Activated naive CD8-positive, alpha-beta T cell treated with anti-CD3 and anti-CD28 coated beads, Interleukin-2, amount 50 U/mL, for 24 hours (primary cell): Measurements from ENCODE around the gene C17orf107.
"Not testable (repeated sequence)": the region's sequence is repeated elsewhere in the genome, so short reads cannot be mapped to it uniquely, and the experiment has no call there.

ENCODE experiments used
- ATAC-seq: fragments of 150-1000 bp; cut with Tn5 transposase; one replicate; pipeline ENCODE4 v1.10.0; 2021
- DNase-seq: peaks from one replicate; pipeline ENCODE4 v3.0.0; 2021
- H3K27ac Mint-ChIP-seq: one replicate; pipeline ENCODE4 v1.8.0; 2021; ENCODE audit warnings: mild to moderate bottlenecking, mixed read lengths
- H3K27me3 Mint-ChIP-seq: one replicate; pipeline ENCODE4 v1.8.0; 2021; ENCODE audit warnings: mixed read lengths
- H3K36me3 Mint-ChIP-seq: one replicate; pipeline ENCODE4 v1.8.0; 2021; ENCODE audit warnings: low read depth, mixed read lengths
- H3K4me1 Mint-ChIP-seq: one replicate; pipeline ENCODE4 v1.8.0; 2021; ENCODE audit warnings: mixed read lengths
- H3K4me3 Mint-ChIP-seq: one replicate; pipeline ENCODE4 v1.8.0; 2021; ENCODE audit warnings: mild to moderate bottlenecking, moderate library complexity, mixed read lengths
- H3K9me3 Mint-ChIP-seq: one replicate; pipeline ENCODE4 v1.8.0; 2021; ENCODE audit warnings: mixed read lengths

The C17orf107 gene

GRCh38 chr17:4901108-4901647 is 1.8 kb downstream of the C17orf107 start:
- Mint-ChIP-seq H3K4me3 (peak overlapping the region; percentile 84), H3K36me3 (no peaks in the 10 kb centered on the region), H3K27me3 (no peaks in the 10 kb centered on the region), H3K27ac (no peak overlapping the region), H3K9me3 (no peaks in the 10 kb centered on the region), H3K4me1 (peaks cover 39% of the 10 kb centered on the region)
- ATAC-seq (no peak), DNase-seq (no peak)

- Mint-ChIP-seq H3K27me3 (no peaks in the 10 kb centered on the region), H3K27ac (peak overlapping the region; percentile 12), H3K4me3 (no peak overlapping the region), H3K36me3 (no peaks in the 10 kb centered on the region), H3K4me1 (peaks cover 39% of the 10 kb centered on the region), H3K9me3 (no peaks in the 10 kb centered on the region)
- ATAC-seq (no peak), DNase-seq (peak; percentile 20)
Measured at GRCh38 chr17:4901648-4902344, 2.5 kb downstream of the C17orf107 start.

DNA sequence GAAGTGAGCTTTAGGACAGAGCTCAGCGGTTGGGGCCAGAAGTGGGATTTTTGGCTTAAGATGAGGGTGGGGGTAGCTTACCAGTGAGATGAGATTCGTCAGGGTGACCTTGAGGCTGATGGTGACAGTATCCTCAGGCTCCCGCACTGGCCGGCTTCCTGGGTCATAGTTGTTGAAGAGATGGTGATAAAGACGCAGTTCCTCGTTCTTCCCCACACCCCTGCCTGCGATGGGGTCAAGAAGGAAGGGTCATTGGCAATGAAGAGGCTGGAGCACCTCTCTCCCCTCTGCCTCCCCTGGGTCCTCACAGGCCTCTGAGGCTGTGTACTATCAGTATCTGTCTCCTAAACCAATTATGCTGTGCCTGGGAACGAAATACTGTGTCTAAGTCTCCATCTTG is 3.2 kb downstream of the C17orf107 start:
- Mint-ChIP-seq H3K36me3 (no peaks in the 10 kb centered on the region), H3K27me3 (no peaks in the 10 kb centered on the region), H3K9me3 (no peaks in the 10 kb centered on the region), H3K27ac (peak overlapping the region; percentile 12), H3K4me1 (peaks cover 39% of the 10 kb centered on the region), H3K4me3 (no peak overlapping the region)
- DNase-seq (no peak), ATAC-seq (no peak)

- DNase-seq = peak; percentile 82
- peak within 1 kb of the TSS; percentile 53 for H3K4me3 Mint-ChIP-seq
- H3K4me1 Mint-ChIP-seq = peaks cover 39% of the 10 kb centered on the region
- peak within 1 kb of the TSS; percentile 17 for H3K27ac Mint-ChIP-seq
- no peaks in the 10 kb centered on the region for H3K27me3 Mint-ChIP-seq
- peak; percentile 51 for ATAC-seq
- H3K9me3 Mint-ChIP-seq = no peaks in the 10 kb centered on the region
- no peaks in the 10 kb centered on the region for H3K36me3 Mint-ChIP-seq
Measured at GRCh38 chr17:4903051-4903818, 3.9 kb downstream of the C17orf107 start, which contains the start of gene CHRNE. TSS of gene CHRNE (minus strand) at chr17:4903098. CDS start at chr17:4903063, 35 bp downstream.

DNA sequence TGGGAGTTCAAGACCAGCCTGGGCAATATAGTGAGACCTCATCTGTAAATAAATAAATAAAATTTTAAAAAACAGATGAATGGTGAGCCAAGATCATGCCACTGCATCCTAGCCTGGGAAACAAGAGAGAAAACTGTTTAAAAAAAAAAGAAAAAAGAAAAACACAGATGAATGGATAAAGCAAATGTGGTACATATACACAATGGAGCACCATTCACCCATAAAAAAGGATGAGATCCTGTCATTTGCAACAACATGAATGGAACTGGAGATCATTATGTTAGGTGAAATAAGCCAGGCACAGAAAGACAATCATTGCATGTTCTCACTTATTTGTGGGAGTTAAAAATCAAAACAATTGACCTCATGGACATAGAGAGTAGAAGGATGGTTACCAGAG is 7.3 kb downstream of the C17orf107 start:
- not testable (repeated sequence) for ATAC-seq, H3K36me3 Mint-ChIP-seq, H3K9me3 Mint-ChIP-seq, H3K4me3 Mint-ChIP-seq, DNase-seq, H3K27ac Mint-ChIP-seq, H3K27me3 Mint-ChIP-seq
- peaks cover 16% of the 10 kb centered on the region for H3K4me1 Mint-ChIP-seq

DNA sequence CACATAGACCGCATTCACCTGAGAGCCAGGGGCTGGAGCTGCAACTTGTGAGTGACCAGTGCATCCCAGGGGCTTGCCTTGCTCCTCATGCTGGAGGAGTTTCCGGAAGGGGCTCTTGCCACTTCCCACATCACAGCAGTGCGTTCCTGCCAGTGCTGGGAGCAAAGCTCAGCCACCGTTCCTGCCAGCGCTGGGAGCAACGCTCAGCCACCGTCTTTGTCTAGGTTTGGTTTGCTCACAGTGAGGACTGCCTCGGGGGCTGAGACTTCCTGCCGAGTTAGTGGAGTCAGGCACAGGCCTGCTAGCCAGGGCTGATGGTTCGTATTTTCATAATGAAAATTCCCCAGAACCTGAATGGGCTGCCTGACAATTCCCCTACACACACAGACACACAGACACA is 9.0 kb downstream of the C17orf107 start:
- Mint-ChIP-seq H3K27ac (no peak overlapping the region), H3K27me3 (peaks cover 3% of the 10 kb centered on the region), H3K4me1 (peaks cover 5% of the 10 kb centered on the region), H3K36me3 (no peaks in the 10 kb centered on the region), H3K9me3 (no peaks in the 10 kb centered on the region), H3K4me3 (no peak overlapping the region)
- DNase-seq (no peak), ATAC-seq (no peak)

DNA sequence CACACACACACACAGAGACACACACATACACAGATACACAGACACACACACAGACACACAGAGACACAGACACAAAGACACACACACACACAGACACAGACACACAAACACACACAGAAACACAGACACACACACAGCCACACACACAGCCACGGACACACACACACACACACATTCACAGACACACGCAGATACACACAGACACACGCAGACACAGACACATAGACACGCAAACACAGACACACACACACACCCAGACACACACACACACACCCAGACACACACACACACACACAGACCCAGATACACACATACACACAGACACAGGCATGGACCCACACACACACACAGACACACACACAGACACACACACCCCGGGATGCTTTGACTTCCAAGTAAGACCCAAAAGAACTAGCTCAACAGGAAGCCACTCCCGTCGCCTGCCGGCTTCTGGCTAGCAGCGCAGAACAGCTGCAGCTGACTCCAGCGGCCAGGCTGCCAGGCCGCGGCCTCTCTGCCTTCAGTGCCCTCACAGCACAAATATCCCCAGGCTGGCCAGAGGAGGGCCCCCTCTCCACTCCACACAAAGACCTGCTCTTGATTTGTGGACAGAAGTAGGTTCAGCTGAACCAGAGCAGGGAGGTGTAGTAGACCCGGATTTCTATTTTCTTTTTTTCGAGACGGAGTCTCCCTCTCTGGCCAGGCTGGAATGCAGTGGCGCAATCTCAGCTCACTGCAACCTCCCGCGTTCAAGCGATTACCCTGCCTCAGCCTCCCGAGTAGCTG is 9.6 kb downstream of the C17orf107 start:
- Mint-ChIP-seq H3K27ac (no peak overlapping the region), H3K36me3 (no peaks in the 10 kb centered on the region), H3K9me3 (no peaks in the 10 kb centered on the region), H3K4me1 (no peaks in the 10 kb centered on the region), H3K4me3 (no peak overlapping the region), H3K27me3 (peaks cover 3% of the 10 kb centered on the region)
- ATAC-seq (peak; percentile 99), DNase-seq (peak; percentile 72)

DNA sequence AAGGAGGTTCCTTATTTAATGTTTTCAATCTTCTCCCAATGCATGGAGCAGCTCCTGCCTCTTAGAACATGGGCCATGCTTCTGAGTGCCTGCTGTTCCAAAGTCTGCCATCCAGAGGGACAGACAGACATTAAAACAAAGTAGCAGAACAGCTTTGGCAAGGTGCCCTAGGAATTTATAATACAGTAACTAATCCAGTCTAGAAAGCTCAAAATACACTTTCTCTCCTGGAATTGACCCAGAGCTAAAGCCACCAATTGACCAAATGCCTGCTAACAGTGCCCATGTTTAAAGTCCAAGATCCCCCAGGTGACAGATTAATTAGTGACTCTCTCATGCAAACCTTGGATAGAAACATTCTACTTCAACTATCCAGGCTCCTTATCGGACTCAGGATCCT is 14.7 kb downstream of the C17orf107 start:
- Mint-ChIP-seq H3K36me3 (no peaks in the 10 kb centered on the region), H3K4me3 (no peak overlapping the region), H3K27ac (no peak overlapping the region), H3K9me3 (no peaks in the 10 kb centered on the region), H3K27me3 (peaks cover 3% of the 10 kb centered on the region), H3K4me1 (no peaks in the 10 kb centered on the region)
- ATAC-seq (no peak), DNase-seq (no peak)

DNA sequence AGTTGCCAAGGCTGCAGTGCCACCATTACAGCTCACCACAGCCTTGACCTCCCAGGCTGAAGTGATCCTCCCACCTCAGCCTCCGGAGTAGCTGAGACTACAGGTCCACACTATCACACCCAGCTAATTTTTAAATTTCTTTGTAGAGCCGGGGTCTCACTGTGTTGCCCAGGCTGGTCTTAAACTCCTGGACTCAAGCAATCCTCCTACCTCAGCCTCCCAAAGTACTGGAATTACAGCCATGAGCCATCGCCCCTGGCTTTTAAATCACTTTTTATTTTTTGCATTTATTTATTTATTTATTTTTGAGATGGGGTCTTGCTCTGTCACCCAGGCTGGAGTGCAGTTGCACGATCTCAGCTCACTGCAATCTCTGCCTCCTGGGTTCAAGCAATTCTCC is 15.2 kb downstream of the C17orf107 start:
- H3K36me3 Mint-ChIP-seq, H3K9me3 Mint-ChIP-seq, H3K4me1 Mint-ChIP-seq, H3K27me3 Mint-ChIP-seq, H3K4me3 Mint-ChIP-seq, ATAC-seq, H3K27ac Mint-ChIP-seq, DNase-seq: not testable (repeated sequence)

- H3K36me3 Mint-ChIP-seq = no peaks in the 10 kb centered on the region
- no peak for ATAC-seq
- DNase-seq = no peak
- H3K27ac Mint-ChIP-seq = no peak overlapping the region
- no peaks in the 10 kb centered on the region for H3K27me3 Mint-ChIP-seq
- no peaks in the 10 kb centered on the region for H3K9me3 Mint-ChIP-seq
- H3K4me1 Mint-ChIP-seq = no peaks in the 10 kb centered on the region
- H3K4me3 Mint-ChIP-seq = no peak overlapping the region
Measured at GRCh38 chr17:4919511-4920047, 20.2 kb downstream of the C17orf107 start.

DNA sequence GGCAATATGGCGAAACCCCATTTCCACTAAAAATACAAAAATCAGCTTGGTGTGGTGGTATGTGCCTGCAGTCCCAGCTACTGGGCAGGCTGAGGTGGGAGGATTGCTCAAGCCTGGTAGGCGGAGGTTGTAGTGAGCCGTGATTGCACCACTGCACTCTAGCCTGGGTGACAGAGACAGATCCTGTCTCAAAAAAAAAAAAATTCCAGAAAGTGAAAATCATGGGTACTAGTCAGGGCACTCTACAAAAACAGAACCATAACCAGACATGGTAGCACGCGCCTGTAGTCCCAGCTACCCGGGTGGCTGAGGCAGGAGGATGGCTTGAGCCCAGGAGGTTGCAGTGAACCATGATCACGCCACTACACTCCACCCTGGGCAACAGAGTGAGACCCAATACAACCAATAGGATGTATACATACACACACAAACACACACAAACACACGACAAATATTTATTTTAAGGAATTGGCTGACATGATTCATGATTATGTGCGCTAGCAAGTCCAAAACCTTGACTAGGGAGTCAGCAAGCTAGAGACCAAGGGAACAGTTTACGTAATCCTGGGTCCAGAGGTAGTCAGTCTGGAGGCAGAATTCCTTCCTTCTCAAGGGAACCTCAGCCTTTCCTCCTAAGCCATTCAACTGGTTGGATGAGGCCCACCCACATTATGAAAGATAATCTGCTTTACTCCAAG is 21.2 kb downstream of the C17orf107 start:
- ATAC-seq (no peak), DNase-seq (no peak)
- Mint-ChIP-seq H3K27me3 (no peaks in the 10 kb centered on the region), H3K4me1 (no peaks in the 10 kb centered on the region), H3K4me3 (no peak overlapping the region), H3K9me3 (no peaks in the 10 kb centered on the region), H3K36me3 (no peaks in the 10 kb centered on the region), H3K27ac (no peak overlapping the region)

DNA sequence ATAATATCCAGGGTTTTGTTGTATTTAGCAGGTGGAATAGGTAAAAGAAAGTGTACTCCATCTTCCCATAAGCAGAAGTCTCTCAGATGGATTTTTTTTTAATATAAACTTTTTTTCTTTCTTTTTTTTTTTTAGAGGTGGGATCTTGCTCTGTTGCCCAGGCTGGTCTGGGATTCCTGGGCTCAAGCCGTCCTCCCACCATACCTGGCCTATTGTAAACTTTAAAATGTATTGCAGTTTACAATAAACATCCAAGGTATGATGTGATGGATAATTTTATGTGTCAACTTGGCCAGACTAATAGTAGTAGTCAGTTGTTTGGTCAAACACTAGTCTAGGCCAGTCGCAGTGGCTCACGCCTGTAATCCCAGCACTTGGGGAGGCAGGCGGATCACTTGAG is 22.0 kb downstream of the C17orf107 start:
- no peaks in the 10 kb centered on the region for H3K27me3 Mint-ChIP-seq
- no peak for ATAC-seq
- no peaks in the 10 kb centered on the region for H3K36me3 Mint-ChIP-seq
- H3K4me1 Mint-ChIP-seq = no peaks in the 10 kb centered on the region
- H3K4me3 Mint-ChIP-seq = no peak overlapping the region
- no peak overlapping the region for H3K27ac Mint-ChIP-seq
- no peaks in the 10 kb centered on the region for H3K9me3 Mint-ChIP-seq
- no peak for DNase-seq

- not testable (repeated sequence) for H3K4me1 Mint-ChIP-seq, ATAC-seq, H3K36me3 Mint-ChIP-seq, DNase-seq, H3K4me3 Mint-ChIP-seq, H3K27ac Mint-ChIP-seq, H3K27me3 Mint-ChIP-seq, H3K9me3 Mint-ChIP-seq
Measured at GRCh38 chr17:4926577-4927335, 27.4 kb downstream of the C17orf107 start.
